Stimulated activated naive CD8-positive, alpha-beta T cell treated with anti-CD3 and anti-CD28 coated beads, Interleukin-15, Interleukin-2, amounts not matched to agents 100 U/mL and 50 U/mL, for 24 hours (primary cell): ENCODE results near the gene IGLL1.

Experiments
- ATAC-seq: fragments of 150-1000 bp; cut with Tn5 transposase; one replicate; pipeline ENCODE4 v1.10.0; 2021
- DNase-seq: peaks from one replicate; pipeline ENCODE4 v3.0.0; 2021

IGLL1 gene

DNA sequence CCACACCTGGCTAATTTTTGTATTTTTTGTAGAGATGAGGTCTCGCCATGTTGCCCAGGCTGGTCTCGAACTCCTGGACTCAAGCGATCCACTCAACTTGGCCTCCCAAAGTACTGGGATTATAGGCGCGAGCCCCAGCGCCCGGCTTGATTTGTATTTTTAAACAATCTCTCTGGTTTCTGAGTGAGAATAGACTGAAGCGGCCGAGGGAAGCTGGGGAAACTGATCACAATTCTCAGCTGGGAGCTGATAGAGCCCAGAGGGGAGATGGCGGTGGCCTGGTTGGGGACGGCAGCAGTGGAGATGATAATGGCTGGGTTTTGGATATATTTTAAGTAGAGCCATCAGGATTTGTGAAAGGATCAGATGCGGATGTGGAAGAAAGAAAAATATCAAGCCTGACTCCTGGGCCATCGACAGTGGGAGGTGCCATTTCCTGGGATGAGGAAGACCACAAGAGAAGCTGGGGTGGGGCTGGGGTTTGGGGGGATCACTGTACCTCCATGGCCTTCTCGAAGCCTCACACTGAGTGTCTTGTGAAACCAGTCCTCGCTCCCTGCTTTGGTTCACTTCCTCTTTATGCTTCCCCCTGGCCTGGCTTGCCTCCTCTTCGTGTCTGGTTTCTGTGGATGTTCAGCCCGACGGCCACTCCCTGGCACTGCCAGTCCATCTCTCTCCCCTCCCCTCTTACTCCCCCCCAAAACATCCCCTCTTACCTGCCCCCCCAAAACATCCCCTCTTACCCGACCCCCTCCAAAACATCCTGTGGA, 51.9 kb downstream of the IGLL1 start:
- no peak for ATAC-seq
- no peak for DNase-seq

DNA sequence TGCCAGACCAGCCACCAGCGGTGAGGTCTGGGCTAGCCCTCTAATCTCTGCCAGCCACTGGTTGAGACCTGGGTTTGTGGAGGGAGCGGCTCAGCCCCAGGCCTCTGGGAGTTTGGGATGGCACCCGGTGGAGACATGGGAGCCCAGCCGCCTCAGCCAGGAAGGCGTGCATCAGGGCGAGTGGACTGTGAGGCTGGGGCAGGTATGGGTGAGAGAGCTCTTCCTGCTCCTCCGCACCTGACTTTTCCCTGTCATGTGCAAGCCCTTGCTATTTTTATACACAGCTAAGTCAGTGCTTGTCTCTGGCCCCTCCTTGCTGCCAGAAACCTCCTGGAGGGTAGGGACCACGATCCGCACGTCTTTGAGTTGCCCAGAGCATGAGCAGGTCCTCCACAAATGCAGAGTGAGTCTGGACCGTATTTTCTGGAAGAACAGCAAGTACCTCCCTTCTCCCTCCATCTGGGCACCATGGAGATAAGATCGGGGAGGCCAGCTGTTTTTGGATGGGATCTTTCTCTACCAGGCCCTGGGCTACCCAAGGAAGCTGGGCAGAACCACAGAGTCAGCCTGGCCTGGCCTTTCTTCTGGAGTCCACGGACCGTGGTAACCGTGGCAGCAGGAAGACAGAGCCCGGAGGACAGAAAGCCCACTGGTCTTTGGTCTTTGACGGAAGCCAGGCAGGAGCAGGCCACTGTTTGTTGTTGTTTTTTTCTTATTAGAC, 53.3 kb downstream of the IGLL1 start:
- DNase-seq, result no peak
- ATAC-seq, result no peak

DNA sequence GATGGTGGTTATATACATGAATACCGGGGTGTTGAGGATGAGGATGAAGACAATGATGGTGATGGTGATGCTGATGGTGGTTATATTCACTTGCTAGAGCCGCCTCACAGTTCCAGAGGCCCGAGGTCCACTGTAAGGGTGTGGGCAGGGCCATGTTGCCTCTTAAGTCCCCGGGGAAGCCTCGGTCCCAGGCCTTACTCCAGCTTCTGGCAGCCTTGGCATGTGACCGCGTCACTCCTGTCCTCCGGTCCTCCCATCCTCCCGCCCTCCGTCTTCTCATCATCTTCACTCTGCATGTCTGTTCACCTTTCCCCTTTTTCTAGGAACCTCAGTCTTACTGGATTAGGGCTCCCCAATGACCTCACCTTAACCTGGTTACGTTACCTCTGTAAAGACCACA, 54.6 kb downstream of the IGLL1 start:
- no peak for ATAC-seq

DNA sequence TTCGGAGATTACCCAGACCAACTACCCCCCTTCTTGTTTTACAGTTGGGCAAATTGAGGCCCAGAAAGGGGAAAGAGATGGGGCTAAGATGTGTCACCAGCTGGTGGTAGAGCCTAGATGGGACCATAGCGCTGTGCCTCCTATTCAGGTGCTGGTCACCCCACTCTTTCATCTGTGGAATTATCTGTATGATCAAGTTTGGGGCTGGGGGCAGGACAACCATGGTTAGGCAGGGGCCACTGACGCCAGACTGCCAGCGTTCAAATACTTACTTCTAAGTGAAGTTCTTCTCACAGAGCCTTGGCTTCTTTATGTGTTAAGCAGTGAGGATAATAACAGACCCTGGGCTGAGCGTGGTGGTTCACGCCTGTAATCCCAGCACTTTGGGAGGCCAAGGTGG, 55.9 kb downstream of the IGLL1 start:
- ATAC-seq (no peak), DNase-seq (no peak)

More for the DNA sequence above, 54.6 kb downstream of the IGLL1 start:
- no peak for DNase-seq

DNA sequence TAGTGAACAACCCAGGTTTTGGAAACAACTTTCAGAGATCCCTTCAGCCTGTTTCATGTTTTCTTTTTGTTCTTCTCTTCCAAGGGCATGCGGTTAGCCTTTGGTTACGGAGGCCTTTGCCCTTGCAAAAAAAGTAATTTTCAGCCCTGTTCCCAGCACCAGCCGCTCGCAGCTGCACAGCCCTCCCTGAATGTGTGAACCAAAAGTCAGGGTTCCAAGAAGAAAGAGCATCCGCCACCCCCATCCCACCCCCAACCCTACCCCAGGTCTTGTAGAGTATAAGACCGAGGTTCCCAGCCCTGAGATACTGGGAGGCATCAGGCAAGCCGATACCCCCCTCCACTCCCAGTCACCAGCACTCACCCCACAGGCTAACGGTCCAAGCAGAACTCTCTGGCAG, 56.4 kb downstream of the IGLL1 start:
- ATAC-seq, result no peak
- no peak for DNase-seq
